GM10266 (cell line): Measurements from ENCODE around the gene CDNF.
A peak's percentile ranks its signal among the peaks of the same experiment; 100 is the strongest.
"Not testable (repeated sequence)": the region's sequence is repeated elsewhere in the genome, so short reads cannot be mapped to it uniquely, and the experiment has no call there.

Experiments
- DNase-seq: peaks from one replicate; pipeline ENCODE4 v3.0.0; 2012; ENCODE audit errors: extremely low spot score
- TF ChIP-seq, protein P1 (sequence below): IDR thresholded peaks from 2 replicates; pipeline ENCODE4 v1.5.1; 2012; ENCODE audit warnings: mild to moderate bottlenecking, low read depth; ENCODE audit not compliant: control insufficient read depth, insufficient read depth; ENCODE audit errors: missing control alignments

CDNF gene

GRCh38 chr10:14822879-14823755 is 14.7 kb downstream of the CDNF start:
- DNase-seq = peak; percentile 49

DNA sequence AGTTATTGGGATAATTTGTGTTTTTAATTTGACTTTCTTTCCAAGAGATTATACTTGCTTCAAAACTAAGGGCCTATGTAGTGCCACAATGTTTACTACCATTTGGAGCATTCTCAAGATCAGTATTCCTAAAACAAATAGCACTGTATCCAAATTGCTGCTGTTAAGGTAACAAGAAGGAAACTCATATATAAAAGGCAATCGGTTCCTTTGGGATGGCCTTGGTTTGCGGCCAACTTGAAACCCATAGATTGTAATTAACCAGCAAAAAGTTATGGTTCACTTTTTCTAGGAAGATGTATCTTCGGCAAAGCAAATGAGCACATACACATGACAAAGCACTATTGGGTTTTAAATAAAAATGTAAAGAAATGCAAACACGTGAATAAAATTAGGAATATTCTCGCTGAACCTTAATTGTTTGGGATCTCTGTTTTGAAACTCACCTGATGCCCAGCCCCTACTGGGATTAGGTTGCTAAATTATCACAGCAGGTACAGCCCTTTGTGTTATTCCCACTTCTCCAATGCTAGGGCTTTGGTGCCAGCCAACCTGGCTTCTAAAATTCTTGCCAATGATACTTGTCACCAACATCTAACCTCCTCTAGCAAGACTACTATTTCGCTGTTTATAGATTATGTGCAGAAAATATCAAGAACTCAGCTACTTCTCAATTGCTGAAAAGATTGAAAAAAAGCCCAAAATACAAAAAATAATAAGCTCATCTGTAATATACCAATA is 16.0 kb downstream of the CDNF start:
- TF ChIP-seq, protein P1, sequence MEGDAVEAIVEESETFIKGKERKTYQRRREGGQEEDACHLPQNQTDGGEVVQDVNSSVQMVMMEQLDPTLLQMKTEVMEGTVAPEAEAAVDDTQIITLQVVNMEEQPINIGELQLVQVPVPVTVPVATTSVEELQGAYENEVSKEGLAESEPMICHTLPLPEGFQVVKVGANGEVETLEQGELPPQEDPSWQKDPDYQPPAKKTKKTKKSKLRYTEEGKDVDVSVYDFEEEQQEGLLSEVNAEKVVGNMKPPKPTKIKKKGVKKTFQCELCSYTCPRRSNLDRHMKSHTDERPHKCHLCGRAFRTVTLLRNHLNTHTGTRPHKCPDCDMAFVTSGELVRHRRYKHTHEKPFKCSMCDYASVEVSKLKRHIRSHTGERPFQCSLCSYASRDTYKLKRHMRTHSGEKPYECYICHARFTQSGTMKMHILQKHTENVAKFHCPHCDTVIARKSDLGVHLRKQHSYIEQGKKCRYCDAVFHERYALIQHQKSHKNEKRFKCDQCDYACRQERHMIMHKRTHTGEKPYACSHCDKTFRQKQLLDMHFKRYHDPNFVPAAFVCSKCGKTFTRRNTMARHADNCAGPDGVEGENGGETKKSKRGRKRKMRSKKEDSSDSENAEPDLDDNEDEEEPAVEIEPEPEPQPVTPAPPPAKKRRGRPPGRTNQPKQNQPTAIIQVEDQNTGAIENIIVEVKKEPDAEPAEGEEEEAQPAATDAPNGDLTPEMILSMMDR = no peak

More at GRCh38 chr10:14822879-14823755, 14.7 kb downstream of the CDNF start:
- TF ChIP-seq, protein P1 = peak; percentile 72

DNA sequence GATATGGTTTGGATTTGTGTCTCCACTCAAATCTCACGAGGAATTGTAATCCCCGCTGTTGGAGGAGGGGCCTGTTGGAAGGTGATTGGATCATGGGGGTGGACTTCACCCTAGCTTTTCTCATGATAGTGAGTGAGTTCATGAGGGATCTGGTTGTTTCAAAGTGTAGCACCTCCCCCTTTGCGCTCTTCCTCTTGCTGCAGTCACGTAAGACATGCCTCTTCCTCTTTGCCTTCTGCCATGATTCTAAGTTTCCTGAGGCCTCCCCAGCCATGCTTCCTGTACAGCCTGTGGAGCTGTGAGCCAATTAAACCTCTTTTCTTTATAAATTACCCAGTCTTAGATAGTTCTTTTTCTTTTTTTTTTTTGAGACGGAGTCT is 17.1 kb downstream of the CDNF start:
- no peak for DNase-seq
- TF ChIP-seq, protein P1 = no peak

More for the DNA sequence above, 16.0 kb downstream of the CDNF start:
- DNase-seq = no peak

DNA sequence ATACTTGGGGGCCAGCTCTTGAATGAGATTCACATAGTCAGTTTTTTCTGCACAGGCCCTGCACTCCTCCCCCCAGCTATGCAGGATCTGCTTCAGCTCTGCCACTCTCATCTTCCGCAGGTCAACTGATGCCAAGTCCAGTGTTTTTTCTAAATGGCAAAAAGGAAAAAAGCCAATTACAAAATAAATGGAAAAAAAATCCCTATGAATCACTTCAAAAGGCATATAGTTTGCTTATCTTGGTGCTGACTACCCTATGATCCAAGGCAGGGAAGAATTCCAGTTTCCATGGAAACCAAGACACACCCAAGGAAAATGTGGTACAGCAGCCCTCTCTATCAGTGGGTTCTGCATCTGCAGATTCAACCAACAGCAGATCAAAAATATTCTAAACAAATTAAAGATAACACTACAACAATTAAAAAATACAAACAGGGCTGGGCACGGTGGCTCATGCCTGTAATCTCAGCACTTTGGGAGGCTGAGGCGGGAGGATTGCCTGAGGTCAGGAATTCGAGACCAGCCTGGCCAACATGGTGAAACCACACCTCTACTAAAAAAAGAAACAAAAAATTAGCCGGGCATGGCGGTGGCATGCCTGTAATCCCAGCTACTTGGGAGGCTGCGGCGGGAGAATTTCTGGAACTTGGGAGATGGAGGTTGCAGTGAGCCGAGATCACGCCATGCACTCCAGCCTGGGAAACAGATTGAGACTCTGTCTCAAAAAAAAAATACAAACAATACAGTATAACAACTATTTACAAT is 17.6 kb downstream of the CDNF start:
- no peak for DNase-seq
- TF ChIP-seq, protein P1 = no peak

GRCh38 chr10:14816717-14817116 is 21.1 kb downstream of the CDNF start:
- DNase-seq = not testable (repeated sequence)

GRCh38 chr10:14815681-14816080 is 22.2 kb downstream of the CDNF start:
- no peak for DNase-seq
- TF ChIP-seq, protein P1 = no peak

- no peak for DNase-seq
- TF ChIP-seq, protein P1 = no peak
Measured at GRCh38 chr10:14812271-14812670, 25.6 kb downstream of the CDNF start.
